LHCN-M2 (cell line): ENCODE results near the gene CD300LD. TPM values are rescaled to one million over a fixed set of nuclear protein-coding genes. Genes with fewer than 3 reads are reported as not detected.

Source experiments
- DNase-seq: peaks from one replicate; pipeline ENCODE4 v3.0.0-alpha.2; 2012; ENCODE audit warnings: low read depth
- total RNA-seq: library from RNA; depleted of rRNA; stranded (reverse); fragments of >200 nt; gene quantifications from 2 replicates; pipeline ENCODE4 v1.2.3, GENCODE V29; 2014; rRNA removed

Gene CD300LD
- total RNA-seq, 1 experiment from 2014 or later: not detected

DNA sequence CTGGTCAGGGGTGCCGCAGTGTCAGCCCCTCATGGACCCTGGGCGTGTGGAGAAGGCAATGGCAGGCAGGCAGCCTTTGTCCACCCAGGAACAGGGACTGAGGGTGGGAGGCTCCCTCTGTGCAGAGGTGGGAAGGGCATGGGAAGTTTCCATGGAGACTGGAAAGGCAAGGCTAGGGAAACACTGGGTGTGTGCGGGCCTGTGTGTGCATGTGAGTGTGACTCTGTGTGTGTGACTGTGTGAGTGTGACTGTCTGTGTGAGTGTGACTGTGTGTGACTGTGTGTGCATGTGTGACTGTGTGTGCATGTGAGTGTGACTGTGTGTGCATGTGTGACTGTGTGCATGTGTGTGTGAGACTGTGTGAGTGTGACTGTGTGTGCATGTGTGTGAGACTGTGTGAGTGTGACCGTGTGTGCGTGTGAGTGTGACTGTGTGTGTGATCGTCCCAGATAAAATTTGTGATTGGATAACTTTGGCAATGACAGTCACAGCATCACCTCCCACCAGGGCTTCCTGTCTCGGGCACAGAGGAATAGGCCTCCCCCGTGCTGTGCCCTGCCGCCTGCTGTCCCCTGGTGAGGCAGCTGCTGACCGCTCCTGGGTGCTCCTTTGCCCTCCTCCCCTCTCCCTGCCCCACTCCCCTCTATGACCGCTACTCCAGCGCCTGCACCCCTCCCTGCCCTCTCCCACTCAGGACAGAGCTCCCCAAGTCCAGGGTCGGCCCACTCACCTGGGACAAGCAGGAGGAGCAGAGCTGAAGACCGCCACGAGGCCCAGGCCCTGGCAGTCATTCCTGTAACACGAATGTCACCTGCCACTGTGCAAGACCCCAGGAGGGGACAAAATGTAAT, 46.9 kb downstream of the CD300LD start:
- no peak for DNase-seq

DNA sequence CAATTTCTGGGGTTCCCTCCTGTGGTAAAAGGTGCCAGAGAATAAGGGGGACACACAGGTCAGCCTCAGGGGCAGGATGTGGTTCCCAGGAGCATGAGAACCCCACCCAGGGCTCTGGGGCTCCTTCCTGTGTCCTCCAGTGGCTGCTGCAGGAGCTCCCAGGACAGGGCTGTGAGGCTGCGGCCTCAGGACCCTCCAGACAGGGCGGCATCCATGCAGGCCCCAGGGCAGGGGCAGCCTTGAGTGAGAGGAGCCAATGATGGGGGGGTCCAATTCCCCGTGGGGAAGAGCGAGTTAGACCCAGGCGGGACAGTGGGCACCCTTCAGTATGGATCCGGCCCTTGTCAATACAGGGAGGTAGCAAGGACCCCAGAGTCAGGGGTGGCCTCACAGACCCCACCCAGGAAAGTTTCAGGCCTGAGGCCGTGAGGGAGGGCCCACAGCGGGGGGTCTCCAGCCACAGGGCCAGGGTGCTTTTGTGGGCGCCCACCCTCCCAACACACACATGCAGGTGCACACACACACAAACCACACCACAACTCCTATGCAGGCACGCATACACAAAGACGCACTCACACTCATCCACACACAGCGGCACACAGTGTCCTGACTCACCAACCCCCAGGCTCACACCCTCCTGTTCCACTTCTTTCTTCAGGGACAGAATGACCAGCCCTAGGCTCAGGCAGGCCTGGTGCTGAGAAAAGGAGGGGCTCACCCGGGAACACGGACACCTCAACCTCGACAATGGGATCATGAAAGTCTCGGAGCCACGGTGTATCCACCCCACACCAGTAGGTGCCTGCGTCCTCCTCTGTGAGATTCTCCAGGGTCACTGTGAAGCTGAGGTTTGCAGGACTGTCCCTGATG, 48.0 kb downstream of the CD300LD start:
- no peak for DNase-seq

DNA sequence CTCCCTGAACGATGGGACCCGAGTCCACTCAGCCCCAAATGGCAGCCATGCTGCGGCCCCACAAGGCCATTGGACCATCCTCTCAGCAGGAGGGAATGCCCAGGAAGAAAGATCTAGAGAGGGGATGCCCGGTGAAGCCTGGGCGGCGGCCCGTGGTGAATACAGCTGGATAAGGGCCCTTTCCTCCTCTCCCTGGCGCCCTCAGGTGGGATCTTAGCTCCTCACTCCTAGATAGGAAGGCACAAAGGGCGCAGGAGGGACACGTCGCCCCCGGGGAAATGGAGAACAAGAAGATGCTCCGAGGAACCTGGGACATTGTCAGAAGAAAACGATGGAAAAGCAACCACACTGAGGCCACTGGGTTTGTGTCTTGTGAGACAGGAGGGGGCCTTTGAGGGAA, 48.7 kb downstream of the CD300LD start:
- DNase-seq: no peak

DNA sequence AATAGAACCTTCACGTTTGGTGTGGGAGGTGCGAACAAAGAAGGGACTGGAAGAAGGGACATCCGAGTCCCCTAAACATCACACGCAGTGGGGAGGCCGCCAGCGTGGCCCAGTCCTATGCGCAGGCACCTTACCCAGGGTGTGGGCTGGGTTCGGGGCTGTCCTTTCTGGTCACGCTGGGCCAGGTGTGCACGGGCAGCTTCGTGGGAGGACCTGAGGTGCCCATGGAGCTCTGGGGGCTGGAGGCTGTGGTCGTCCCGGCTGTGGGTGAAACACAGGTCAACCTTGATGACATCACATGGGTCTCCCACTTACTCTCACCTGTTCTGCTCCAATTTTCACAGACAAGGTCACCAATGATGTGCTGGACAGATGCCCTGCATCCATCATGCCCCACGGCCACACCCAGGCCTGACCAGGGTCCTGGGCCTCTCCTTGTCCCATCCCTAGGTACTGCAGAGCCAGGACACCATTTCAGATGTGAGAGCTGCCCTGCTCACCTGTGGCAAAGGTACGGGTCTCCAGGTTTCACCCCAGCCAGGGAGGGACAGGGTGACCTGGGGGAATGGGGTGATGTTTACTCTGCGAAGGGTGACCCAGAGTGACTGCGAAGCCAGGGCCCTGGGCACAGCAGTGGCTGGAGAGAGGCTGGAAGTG, 49.2 kb downstream of the CD300LD start:
- no peak for DNase-seq

DNA sequence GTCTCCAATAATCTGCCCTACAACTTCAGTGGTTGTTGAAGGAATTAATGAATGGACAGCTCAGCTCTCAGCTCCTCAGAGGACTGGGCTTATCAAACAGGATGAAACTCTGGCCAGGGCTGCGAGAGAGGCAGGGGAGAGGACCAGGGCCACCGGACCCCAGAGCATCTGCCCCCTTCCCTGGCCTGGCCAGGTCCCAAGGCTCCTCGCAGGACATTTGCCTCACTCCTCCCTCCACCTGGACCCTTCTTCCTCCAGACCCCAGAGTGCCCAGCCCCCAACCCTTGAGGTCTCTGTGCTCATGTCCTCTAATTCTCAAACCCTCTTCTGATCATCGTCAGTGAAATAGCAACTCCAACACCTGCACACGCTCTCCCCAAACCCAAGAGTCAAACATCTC, 49.9 kb downstream of the CD300LD start:
- DNase-seq: no peak

DNA sequence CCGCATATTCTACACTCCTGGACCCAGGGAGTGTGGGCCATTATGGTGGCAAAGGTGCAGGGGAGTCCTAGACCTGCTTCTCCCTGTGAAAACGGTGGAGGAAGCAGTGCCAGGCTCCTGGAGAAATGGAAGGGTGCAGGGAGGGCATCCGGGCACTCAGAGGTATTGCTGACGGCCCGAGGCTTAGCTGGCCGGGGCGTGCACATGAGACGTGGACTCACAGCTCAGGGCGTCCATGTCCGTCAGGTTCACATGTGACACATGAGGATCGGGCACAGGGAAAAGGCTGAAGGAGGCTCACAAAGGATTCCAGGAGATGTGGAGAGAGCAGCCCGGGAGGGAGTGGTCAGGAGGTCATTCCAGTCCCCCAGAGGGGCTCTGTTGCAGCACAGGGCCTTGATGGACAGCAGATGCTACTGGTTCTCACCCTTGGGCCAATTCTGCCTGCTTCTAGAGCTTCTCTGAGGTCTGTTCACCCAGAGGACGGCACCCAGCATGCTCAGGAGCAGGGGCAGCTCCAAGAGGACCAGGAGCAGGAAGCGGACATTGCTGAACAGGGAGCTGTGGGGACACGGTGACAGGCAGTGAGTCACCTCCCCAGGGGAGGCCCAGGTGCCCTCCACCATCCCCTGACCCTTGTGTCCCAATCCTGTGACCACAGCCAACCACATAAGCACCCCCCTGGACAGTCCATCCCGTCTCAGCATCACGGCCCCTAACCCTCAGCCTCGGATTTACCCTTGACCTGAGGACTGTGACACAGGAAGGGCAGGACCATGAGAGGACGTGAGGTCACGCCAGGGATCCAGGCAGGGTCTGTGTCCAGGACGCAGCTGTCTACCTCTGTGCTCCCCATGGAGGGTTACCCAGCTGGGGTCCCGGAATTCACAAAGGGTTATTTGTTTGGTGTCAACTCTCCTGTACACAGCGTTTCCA, 50.6 kb downstream of the CD300LD start:
- no peak for DNase-seq

DNA sequence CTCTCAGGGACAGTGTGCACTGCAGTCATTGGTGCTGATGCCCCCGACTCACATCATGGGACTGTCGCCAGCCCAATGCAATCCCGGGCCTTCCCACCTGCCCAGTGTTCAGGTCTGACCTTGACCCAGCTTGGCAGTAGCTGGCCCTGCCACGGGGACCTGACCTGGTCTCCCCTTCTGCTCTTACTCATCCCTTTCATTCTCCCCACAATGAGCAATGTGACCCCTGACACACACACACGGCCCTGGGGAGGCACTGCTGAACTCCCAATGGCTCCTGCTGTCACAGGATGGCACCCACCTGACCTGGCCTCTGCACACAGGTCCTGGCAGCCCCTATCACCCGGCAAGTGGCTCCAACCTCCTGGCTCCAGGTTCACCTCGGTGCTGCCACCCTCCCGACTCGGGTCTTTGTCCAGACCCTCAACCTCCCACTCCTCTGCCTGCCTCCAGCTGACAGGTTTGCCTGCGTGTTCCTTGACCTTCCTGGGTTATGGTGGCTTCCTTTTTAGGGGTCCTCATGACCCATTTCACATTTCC, 52.7 kb downstream of the CD300LD start:
- no peak for DNase-seq

DNA sequence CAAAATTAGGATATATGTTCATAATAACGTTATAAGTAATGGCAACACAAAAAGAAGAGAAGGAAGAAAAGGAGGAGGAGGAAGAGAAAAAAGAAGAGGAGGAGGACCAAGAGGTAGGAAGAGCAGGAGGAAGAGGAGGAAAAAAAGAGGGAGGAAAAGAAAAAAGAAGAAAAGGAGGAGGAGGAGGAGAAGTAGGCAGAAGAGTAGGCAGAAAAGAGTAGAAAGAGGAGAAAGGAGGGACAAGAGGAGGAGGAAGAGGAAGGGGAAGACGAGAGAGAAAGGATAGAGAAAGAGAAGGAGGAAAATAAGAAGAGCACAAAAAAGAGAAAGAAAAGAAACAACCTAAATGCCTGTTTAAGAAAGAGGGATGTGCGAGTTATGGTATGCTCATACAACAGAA, 55.2 kb downstream of the CD300LD start:
- DNase-seq: no peak

DNA sequence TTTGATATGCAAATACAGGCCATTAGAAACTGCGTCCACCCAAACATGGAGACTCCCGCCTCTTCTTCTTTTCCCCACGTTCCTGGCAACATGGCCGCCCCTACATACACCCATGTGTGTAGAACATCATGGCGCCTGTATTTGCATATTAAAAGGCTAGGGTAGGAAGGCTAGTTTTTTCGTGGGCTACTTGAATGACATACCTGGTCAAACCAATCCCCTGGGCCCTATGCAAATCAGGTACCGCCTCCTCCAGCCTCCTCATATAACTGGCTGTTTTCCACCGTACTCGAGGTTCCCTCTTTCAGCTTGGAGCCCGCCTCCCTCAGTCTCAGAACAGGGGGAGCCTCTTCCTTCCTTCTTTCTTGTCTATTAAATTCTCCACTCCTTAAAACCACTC, 60.0 kb downstream of the CD300LD start:
- DNase-seq: no peak

DNA sequence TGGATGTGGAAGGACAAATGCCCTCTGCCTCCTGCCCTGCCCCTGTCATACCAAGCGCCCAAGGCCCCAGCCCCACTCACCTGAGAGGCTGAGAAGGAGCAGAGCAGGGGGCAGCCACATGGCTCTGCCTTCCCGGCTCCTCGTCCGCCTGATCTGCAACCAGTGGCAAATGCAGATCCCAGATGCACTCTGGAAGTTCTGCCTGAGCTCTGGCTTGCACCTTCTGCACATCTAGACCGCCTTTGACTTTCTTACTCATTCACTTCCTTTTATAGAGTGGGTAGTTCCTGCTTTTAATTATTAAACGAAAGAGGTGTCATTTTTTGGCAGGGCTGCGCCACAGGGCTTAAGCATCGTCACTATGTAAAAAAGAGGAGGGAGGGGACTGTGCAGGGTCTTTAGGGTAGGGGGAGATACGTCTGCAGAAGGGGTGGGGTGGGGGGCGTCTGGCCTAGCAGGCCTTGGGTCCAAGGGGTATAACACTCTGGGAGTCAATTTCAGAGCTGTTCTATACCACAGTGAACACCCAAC, 60.8 kb downstream of the CD300LD start, which contains the start of gene CD300LB:
TSS of gene CD300LB (minus strand) at position 245 of the 531 bp plus-strand sequence. CDS start at position 120, 125 bp downstream.
- no peak for DNase-seq

DNA sequence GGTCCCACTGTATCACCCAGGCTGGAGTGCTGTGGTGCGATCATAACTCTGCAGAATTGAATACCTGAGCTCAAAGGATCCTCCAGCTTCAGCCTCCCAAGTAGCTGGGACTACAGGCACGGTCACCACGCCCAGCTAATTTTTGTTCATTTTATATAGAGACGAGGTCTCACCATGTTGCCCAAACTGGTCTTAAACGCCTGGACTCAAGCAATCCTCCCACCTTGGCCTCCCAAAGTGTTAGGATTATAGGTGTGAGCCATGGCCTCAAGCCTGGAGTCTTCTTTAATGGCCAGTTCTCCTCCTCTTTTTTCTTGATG, 61.3 kb downstream of the CD300LD start:
- no peak for DNase-seq

Other genes with a start within 250 kb of the CD300LD start
- not detected in 2 replicates for gene BTBD17, start 230.4 kb downstream of the CD300LD start, total RNA-seq
- gene GPR142, start 224.8 kb downstream of the CD300LD start, total RNA-seq: not detected in 2 replicates
- gene GPRC5C, start 160.2 kb downstream of the CD300LD start, total RNA-seq: not detected in 2 replicates
- gene CD300A, start 125.6 kb downstream of the CD300LD start, total RNA-seq: not detected in 2 replicates
- gene CD300LB, start 60.8 kb downstream of the CD300LD start, total RNA-seq: not detected in 2 replicates
- gene CD300C, start 46.2 kb downstream of the CD300LD start, total RNA-seq: not detected in 2 replicates
- not detected in 2 replicates for gene CD300H, start 24.8 kb downstream of the CD300LD start, total RNA-seq
- gene CD300E, start 31.5 kb upstream of the CD300LD start, total RNA-seq: not detected in 2 replicates
- gene CD300LF, start 120.6 kb upstream of the CD300LD start, total RNA-seq: not detected in 2 replicates
- gene RAB37, start 145.0 kb upstream of the CD300LD start, total RNA-seq: 0.19 and 0.34 TPM in 2 replicates
- gene NHERF1, start 156.3 kb upstream of the CD300LD start, total RNA-seq: 97.6 and 119 TPM in 2 replicates
- gene NAT9, start 184.1 kb upstream of the CD300LD start, total RNA-seq: 35.5 and 39.1 TPM in 2 replicates